ENCODE results near the gene ACTL9. TPM values are rescaled to one million over a fixed set of nuclear protein-coding genes. Genes with fewer than 3 reads are reported as not detected.
"Not testable (repeated sequence)": the region's sequence is repeated elsewhere in the genome, so short reads cannot be mapped to it uniquely, and the experiment has no call there.

ACTL9 gene, protein sequence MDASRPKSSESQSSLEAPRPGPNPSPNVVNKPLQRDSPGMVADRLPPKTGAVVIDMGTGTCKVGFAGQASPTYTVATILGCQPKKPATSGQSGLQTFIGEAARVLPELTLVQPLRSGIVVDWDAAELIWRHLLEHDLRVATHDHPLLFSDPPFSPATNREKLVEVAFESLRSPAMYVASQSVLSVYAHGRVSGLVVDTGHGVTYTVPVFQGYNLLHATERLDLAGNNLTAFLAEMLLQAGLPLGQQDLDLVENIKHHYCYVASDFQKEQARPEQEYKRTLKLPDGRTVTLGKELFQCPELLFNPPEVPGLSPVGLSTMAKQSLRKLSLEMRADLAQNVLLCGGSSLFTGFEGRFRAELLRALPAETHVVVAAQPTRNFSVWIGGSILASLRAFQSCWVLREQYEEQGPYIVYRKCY
- total RNA-seq: not detected

DNA sequence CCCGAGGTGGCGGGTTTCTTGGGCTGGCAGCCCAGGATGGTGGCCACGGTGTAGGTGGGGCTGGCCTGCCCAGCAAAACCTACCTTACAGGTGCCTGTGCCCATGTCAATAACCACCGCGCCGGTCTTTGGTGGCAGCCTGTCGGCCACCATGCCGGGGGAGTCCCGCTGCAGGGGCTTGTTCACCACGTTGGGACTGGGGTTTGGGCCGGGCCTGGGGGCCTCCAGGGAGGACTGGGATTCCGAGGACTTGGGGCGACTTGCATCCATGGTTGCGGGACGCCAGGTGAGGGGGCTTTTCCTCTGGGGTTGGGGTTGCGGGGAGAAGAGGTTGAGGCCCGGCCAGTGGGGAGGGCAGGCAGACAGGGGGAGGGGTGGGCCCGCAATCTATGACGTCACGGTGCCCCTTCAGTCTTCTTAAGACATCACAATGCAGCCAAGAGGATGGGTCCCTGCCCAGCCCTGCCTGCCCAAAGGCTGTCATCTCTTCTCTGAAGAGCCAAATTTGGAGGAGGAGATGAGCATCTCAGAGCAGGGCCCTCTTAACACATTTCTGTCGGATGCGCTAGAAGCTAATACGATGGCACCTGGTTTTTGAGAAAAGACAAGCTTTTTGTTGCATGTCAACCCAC, at the start of gene ACTL9:
Gene ACTL9, minus strand, starts transcription at position 363 of the 631 bp plus-strand sequence. Its CDS starts 94 bp downstream, at position 269.
- ATAC-seq (ENCODE audit: low FRiP score in 2 of 2): peak in 1 of 2 donors; percentile 13
- TF ChIP-seq, protein P1, sequence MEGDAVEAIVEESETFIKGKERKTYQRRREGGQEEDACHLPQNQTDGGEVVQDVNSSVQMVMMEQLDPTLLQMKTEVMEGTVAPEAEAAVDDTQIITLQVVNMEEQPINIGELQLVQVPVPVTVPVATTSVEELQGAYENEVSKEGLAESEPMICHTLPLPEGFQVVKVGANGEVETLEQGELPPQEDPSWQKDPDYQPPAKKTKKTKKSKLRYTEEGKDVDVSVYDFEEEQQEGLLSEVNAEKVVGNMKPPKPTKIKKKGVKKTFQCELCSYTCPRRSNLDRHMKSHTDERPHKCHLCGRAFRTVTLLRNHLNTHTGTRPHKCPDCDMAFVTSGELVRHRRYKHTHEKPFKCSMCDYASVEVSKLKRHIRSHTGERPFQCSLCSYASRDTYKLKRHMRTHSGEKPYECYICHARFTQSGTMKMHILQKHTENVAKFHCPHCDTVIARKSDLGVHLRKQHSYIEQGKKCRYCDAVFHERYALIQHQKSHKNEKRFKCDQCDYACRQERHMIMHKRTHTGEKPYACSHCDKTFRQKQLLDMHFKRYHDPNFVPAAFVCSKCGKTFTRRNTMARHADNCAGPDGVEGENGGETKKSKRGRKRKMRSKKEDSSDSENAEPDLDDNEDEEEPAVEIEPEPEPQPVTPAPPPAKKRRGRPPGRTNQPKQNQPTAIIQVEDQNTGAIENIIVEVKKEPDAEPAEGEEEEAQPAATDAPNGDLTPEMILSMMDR (IDR thresholded peaks at IDR 0.05): no peak
- TF ChIP-seq POLR2AphosphoS5 (IDR thresholded peaks at IDR 0.05): no peak
- no peak for TF ChIP-seq POLR2A (IDR thresholded peaks at IDR 0.05)
- TF ChIP-seq EP300 (IDR thresholded peaks at IDR 0.05): no peak
- no peak within 1 kb of the TSS for H3K4me3 ChIP-seq
- H3K27me3 ChIP-seq: no peaks in the 10 kb centered on the region
- 67 to 73% methylated on average over 13 to 21 of the region's 23 CpGs for WGBS, 2 donors
- no peaks in the 10 kb centered on the region for H3K4me1 ChIP-seq
- H3K36me3 ChIP-seq: no peaks in the 10 kb centered on the region
- no peak within 1 kb of the TSS for H3K27ac ChIP-seq
- DNase-seq: no peak
- no peaks in the 10 kb centered on the region for H3K9me3 ChIP-seq

DNA sequence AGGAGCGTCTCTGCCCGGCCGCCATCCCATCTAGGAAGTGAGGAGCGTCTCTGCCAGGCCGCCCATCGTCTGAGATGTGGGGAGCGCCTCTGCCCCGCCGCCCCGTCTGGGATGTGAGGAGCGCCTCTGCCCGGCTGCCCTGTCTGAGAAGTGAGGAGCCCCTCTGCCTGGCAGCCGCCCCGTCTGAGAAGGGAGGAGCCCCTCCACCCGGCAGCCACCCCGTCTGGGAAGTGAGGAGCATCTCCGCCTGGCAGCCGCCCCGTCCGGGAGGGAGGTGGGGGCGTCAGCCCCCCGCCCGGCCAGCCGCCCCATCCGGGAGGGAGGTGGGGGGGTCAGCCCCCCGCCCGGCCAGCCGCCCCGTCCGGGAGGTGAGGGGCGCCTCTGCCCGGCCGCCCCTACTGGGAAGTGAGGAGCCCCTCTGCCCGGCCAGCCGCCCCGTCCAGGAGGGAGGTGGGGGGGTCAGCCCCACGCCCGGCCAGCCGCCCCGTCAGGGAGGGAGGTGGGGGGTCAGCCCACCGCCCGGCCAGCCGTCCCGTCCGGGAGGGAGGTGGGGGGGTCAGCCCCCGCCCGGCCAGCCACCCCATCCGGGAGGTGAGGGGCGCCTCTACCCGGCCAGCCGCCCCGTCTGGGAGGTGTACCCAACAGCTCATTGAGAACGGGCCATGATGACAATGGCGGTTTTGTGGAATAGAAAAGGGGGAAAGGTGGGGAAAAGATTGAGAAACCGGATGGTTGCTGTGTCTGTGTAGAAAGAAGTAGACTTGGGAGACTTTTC, 40.9 kb upstream of the ACTL9 start:
- not testable (repeated sequence) for H3K27me3 ChIP-seq; H3K36me3 ChIP-seq; ATAC-seq (ENCODE audit: low FRiP score in 2 of 2); H3K27ac ChIP-seq; H3K4me3 ChIP-seq; H3K9me3 ChIP-seq; H3K4me1 ChIP-seq
- WGBS, 2 donors: 81 to 92% methylated on average over 7 to 18 of the region's 55 CpGs
- DNase-seq: peak in 1 of 2 donors; percentile 46

DNA sequence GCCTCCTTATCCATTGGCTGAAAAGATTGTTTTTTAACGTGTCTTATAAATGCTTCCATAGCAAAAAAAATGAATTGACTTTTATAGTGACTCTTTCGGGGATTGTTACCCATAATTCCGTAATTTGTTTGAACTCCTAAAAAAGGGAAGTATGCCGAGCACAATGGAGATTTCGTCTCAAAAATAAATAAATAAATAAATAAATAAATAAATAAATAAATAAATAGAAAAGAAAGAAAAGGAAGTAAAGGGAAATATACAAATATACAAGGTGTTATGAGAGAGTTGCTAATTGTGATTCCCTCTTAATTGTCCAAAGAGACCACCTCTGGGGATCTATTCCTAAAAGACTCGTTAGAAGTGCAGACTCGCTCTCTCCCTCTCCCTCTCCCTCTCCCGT, 39.8 kb upstream of the ACTL9 start:
- H3K27ac ChIP-seq: no peak overlapping the region
- H3K4me1 ChIP-seq: no peaks in the 10 kb centered on the region
- TF ChIP-seq POLR2A (IDR thresholded peaks at IDR 0.05) (no peak), EP300 (IDR thresholded peaks at IDR 0.05) (no peak), POLR2AphosphoS5 (IDR thresholded peaks at IDR 0.05) (no peak)
- TF ChIP-seq, protein P1 (IDR thresholded peaks at IDR 0.05): no peak
- ATAC-seq (ENCODE audit: low FRiP score in 2 of 2): no peak
- H3K27me3 ChIP-seq: no peaks in the 10 kb centered on the region
- no peak for DNase-seq
- no peak overlapping the region for H3K4me3 ChIP-seq
- 73 to 90% methylated on average over 8 of the region's 8 CpGs for WGBS, 2 donors
- H3K36me3 ChIP-seq: no peaks in the 10 kb centered on the region
- no peaks in the 10 kb centered on the region for H3K9me3 ChIP-seq

DNA sequence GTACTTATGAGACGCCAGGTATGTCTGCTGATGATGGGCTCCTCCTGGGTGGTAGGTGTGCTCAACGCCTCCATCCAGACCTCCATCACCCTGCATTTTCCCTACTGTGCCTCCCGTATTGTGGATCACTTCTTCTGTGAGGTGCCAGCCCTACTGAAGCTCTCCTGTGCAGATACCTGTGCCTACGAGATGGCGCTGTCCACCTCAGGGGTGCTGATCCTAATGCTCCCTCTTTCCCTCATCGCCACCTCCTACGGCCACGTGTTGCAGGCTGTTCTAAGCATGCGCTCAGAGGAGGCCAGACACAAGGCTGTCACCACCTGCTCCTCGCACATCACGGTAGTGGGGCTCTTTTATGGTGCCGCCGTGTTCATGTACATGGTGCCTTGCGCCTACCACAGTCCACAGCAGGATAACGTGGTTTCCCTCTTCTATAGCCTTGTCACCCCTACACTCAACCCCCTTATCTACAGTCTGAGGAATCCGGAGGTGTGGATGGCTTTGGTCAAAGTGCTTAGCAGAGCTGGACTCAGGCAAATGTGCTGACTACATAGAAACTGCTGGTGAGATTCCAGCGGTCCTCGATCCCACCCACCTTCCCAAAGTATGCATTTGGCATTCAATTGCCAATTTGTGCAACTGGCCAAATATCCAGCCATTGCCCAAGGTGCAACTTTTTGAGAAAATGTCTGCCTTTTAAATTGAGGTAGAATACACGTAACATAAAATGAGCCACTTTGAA, 33.0 kb upstream of the ACTL9 start:
- WGBS, 2 donors: 64% methylated on average over 19 of the region's 19 CpGs
- Histone ChIP-seq H3K36me3 (no peaks in the 10 kb centered on the region), H3K4me1 (no peaks in the 10 kb centered on the region), H3K27me3 (no peaks in the 10 kb centered on the region), H3K4me3 (no peak overlapping the region), H3K27ac (no peak overlapping the region), H3K9me3 (no peaks in the 10 kb centered on the region)
- peak in 1 of 2 donors; percentile 22 for ATAC-seq (ENCODE audit: low FRiP score in 2 of 2)
- TF ChIP-seq POLR2A (IDR thresholded peaks at IDR 0.05) (no peak), POLR2AphosphoS5 (IDR thresholded peaks at IDR 0.05) (no peak), EP300 (IDR thresholded peaks at IDR 0.05) (no peak)
- TF ChIP-seq, protein P1 (IDR thresholded peaks at IDR 0.05): no peak
- no peak for DNase-seq

Measured in upper lobe of left lung (tissue), 6 donors.